ENCODE results near the gene HOOK2. TPM values are rescaled to one million over a fixed set of nuclear protein-coding genes. Genes with fewer than 3 reads are reported as not detected.

Gene HOOK2
- total and polyA plus RNA-seq, 2 experiments from 2014 or later, result 56.9 to 86.4 TPM

DNA sequence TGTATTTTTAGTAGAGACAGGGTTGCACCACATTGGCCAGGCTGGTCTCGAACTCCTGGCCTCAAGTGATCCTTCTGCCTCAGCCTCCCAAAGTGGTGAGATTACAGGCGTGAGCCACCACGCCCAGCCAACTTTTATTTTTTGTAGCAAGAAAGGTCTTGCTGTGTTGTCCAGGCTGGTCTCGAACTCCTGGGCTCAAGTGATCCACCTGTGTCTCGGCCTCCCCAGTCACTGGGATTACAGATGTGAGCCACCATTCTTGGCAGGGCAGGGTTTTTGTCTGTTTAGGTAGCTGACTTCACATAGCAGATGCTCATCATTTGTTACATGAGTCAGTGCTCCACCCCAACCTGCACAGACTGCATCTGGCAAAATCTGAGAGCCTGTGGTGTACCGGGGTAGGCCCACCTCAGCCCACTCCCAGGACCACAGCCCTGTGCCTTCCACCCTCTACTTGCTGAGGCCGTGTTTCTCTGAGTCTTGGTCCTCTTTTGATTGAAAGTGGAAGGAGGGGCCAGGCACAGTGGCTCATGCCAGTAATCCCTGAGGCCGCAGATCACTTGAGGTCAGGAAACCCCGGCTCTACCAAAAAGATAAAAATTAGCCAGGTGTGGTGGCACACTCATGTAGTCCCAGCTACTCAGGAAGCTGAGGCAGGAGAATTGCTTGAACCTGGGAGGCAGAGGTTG is 47.5 kb downstream of the HOOK2 start:
- TF ChIP-seq POLR2AphosphoS5 (IDR thresholded peaks at IDR 0.05; ENCODE audit: low read depth), result no peak
- TF ChIP-seq, protein P1, sequence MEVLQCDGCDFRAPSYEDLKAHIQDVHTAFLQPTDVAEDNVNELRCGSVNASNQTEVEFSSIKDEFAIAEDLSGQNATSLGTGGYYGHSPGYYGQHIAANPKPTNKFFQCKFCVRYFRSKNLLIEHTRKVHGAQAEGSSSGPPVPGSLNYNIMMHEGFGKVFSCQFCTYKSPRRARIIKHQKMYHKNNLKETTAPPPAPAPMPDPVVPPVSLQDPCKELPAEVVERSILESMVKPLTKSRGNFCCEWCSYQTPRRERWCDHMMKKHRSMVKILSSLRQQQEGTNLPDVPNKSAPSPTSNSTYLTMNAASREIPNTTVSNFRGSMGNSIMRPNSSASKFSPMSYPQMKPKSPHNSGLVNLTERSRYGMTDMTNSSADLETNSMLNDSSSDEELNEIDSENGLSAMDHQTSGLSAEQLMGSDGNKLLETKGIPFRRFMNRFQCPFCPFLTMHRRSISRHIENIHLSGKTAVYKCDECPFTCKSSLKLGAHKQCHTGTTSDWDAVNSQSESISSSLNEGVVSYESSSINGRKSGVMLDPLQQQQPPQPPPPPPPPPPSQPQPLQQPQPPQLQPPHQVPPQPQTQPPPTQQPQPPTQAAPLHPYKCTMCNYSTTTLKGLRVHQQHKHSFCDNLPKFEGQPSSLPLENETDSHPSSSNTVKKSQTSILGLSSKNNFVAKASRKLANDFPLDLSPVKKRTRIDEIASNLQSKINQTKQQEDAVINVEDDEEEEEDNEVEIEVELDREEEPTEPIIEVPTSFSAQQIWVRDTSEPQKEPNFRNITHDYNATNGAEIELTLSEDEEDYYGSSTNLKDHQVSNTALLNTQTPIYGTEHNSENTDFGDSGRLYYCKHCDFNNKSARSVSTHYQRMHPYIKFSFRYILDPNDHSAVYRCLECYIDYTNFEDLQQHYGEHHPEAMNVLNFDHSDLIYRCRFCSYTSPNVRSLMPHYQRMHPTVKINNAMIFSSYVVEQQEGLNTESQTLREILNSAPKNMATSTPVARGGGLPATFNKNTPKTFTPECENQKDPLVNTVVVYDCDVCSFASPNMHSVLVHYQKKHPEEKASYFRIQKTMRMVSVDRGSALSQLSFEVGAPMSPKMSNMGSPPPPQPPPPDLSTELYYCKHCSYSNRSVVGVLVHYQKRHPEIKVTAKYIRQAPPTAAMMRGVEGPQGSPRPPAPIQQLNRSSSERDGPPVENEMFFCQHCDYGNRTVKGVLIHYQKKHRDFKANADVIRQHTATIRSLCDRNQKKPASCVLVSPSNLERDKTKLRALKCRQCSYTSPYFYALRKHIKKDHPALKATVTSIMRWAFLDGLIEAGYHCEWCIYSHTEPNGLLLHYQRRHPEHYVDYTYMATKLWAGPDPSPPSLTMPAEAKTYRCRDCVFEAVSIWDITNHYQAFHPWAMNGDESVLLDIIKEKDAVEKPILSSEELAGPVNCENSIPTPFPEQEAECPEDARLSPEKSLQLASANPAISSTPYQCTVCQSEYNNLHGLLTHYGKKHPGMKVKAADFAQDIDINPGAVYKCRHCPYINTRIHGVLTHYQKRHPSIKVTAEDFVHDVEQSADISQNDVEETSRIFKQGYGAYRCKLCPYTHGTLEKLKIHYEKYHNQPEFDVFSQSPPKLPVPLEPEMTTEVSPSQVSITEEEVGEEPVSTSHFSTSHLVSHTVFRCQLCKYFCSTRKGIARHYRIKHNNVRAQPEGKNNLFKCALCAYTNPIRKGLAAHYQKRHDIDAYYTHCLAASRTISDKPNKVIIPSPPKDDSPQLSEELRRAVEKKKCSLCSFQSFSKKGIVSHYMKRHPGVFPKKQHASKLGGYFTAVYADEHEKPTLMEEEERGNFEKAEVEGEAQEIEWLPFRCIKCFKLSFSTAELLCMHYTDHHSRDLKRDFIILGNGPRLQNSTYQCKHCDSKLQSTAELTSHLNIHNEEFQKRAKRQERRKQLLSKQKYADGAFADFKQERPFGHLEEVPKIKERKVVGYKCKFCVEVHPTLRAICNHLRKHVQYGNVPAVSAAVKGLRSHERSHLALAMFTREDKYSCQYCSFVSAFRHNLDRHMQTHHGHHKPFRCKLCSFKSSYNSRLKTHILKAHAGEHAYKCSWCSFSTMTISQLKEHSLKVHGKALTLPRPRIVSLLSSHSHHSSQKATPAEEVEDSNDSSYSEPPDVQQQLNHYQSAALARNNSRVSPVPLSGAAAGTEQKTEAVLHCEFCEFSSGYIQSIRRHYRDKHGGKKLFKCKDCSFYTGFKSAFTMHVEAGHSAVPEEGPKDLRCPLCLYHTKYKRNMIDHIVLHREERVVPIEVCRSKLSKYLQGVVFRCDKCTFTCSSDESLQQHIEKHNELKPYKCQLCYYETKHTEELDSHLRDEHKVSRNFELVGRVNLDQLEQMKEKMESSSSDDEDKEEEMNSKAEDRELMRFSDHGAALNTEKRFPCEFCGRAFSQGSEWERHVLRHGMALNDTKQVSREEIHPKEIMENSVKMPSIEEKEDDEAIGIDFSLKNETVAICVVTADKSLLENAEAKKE (CRISPR knock-in tag; IDR thresholded peaks at IDR 0.05), result no peak
- TF ChIP-seq, protein P2, sequence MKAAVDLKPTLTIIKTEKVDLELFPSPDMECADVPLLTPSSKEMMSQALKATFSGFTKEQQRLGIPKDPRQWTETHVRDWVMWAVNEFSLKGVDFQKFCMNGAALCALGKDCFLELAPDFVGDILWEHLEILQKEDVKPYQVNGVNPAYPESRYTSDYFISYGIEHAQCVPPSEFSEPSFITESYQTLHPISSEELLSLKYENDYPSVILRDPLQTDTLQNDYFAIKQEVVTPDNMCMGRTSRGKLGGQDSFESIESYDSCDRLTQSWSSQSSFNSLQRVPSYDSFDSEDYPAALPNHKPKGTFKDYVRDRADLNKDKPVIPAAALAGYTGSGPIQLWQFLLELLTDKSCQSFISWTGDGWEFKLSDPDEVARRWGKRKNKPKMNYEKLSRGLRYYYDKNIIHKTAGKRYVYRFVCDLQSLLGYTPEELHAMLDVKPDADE (IDR thresholded peaks at IDR 0.05), result no peak
- TF ChIP-seq JUNB (IDR thresholded peaks at IDR 0.05; ENCODE audit: unreplicated experiment), result no peak
- TF ChIP-seq ZNF331 (CRISPR knock-in tag; IDR thresholded peaks at IDR 0.05; ENCODE audit: low read depth), result no peak
- TF ChIP-seq ZNF114 (CRISPR knock-in tag; IDR thresholded peaks at IDR 0.05), result no peak
- no peak for TF ChIP-seq NANOG (IDR thresholded peaks at IDR 0.05; ENCODE audit: borderline replicate concordance)
- TF ChIP-seq, protein P3, sequence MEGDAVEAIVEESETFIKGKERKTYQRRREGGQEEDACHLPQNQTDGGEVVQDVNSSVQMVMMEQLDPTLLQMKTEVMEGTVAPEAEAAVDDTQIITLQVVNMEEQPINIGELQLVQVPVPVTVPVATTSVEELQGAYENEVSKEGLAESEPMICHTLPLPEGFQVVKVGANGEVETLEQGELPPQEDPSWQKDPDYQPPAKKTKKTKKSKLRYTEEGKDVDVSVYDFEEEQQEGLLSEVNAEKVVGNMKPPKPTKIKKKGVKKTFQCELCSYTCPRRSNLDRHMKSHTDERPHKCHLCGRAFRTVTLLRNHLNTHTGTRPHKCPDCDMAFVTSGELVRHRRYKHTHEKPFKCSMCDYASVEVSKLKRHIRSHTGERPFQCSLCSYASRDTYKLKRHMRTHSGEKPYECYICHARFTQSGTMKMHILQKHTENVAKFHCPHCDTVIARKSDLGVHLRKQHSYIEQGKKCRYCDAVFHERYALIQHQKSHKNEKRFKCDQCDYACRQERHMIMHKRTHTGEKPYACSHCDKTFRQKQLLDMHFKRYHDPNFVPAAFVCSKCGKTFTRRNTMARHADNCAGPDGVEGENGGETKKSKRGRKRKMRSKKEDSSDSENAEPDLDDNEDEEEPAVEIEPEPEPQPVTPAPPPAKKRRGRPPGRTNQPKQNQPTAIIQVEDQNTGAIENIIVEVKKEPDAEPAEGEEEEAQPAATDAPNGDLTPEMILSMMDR (conservative IDR thresholded peaks at IDR 0.05; ENCODE audit: low read depth in 2 of 2), result no peak
- no peak for TF ChIP-seq EZH2phosphoT487 (IDR thresholded peaks at IDR 0.05; ENCODE audit: unreplicated experiment)
- TF ChIP-seq CREB1 (CRISPR knock-in tag; IDR thresholded peaks at IDR 0.05; ENCODE audit: low read depth), result no peak
- TF ChIP-seq, protein P4, sequence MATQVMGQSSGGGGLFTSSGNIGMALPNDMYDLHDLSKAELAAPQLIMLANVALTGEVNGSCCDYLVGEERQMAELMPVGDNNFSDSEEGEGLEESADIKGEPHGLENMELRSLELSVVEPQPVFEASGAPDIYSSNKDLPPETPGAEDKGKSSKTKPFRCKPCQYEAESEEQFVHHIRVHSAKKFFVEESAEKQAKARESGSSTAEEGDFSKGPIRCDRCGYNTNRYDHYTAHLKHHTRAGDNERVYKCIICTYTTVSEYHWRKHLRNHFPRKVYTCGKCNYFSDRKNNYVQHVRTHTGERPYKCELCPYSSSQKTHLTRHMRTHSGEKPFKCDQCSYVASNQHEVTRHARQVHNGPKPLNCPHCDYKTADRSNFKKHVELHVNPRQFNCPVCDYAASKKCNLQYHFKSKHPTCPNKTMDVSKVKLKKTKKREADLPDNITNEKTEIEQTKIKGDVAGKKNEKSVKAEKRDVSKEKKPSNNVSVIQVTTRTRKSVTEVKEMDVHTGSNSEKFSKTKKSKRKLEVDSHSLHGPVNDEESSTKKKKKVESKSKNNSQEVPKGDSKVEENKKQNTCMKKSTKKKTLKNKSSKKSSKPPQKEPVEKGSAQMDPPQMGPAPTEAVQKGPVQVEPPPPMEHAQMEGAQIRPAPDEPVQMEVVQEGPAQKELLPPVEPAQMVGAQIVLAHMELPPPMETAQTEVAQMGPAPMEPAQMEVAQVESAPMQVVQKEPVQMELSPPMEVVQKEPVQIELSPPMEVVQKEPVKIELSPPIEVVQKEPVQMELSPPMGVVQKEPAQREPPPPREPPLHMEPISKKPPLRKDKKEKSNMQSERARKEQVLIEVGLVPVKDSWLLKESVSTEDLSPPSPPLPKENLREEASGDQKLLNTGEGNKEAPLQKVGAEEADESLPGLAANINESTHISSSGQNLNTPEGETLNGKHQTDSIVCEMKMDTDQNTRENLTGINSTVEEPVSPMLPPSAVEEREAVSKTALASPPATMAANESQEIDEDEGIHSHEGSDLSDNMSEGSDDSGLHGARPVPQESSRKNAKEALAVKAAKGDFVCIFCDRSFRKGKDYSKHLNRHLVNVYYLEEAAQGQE (IDR thresholded peaks at IDR 0.05; ENCODE audit: unreplicated experiment), result no peak
- no peak for TF ChIP-seq EZH2 (IDR thresholded peaks at IDR 0.05; ENCODE audit: low read depth, unreplicated experiment)
- TF ChIP-seq STAT1 (IDR thresholded peaks at IDR 0.05; ENCODE audit: unreplicated experiment), result no peak
- Mint-ChIP-seq H3K27me3 (ENCODE audit: insufficient read depth, low read depth, poor library complexity) (peaks cover 15% of the 10 kb centered on the region), H3K9me3 (no peaks in the 10 kb centered on the region; the same call in 2 of the 3 replicates), H3K4me3 (no peak overlapping the region), H3K4me1 (peaks cover 14% of the 10 kb centered on the region), H3K27ac (no peak overlapping the region), H3K36me3 (ENCODE audit: low read depth) (peaks cover 35% of the 10 kb centered on the region)
- Histone ChIP-seq H3K36me3 (ENCODE audit: insufficient read depth) (no peaks in the 10 kb centered on the region), H3K4me2 (no peak overlapping the region), H3K79me2 (replicated peaks; ENCODE audit: insufficient read depth) (peaks cover 38% of the 10 kb centered on the region), H4K20me1 (replicated peaks; ENCODE audit: insufficient read depth) (peaks cover 23% of the 10 kb centered on the region), H3K4me3 (no peak overlapping the region), H3K27me3 (ENCODE audit: insufficient read depth) (no peaks in the 10 kb centered on the region), H3K27ac (ENCODE audit: low read depth) (no peak overlapping the region), H3F3A (replicated peaks; ENCODE audit: low read depth) (peaks cover 34% of the 10 kb centered on the region), H2AFZ (no peak overlapping the region), H3K9me2 (ENCODE audit: insufficient read depth) (no peaks in the 10 kb centered on the region), H3K4me1 (ENCODE audit: insufficient read depth) (peaks cover 3% of the 10 kb centered on the region; the same call in 1 of the 2 replicates)
- DNase-seq (ENCODE audit: low spot score) (no peak), ATAC-seq (no peak)
